ENCODE data around the gene MYO18B.

MYO18B gene

GRCh38 chr22:25853501-25854284 lies 111.7 kb downstream of the MYO18B start:
- DNase-seq = no peak

- DNase-seq = no peak
These were observed 127.8 kb downstream of the MYO18B start for GRCh38 chr22:25869771-25870170.

- no peak for DNase-seq
These were observed 132.3 kb downstream of the MYO18B start for GRCh38 chr22:25874327-25874726.

GRCh38 chr22:25875461-25875860 lies 133.5 kb downstream of the MYO18B start:
- DNase-seq = no peak

GRCh38 chr22:25876871-25877270 lies 134.9 kb downstream of the MYO18B start:
- no peak for DNase-seq

- DNase-seq = no peak
These were observed 136.9 kb downstream of the MYO18B start for GRCh38 chr22:25878933-25879332.

- DNase-seq = no peak
These were observed 138.5 kb downstream of the MYO18B start for GRCh38 chr22:25880524-25880923.

- no peak for DNase-seq
These were observed 139.3 kb downstream of the MYO18B start for GRCh38 chr22:25881210-25881755.

GRCh38 chr22:25882360-25882759 lies 140.4 kb downstream of the MYO18B start:
- no peak for DNase-seq

GRCh38 chr22:25883482-25884033 lies 141.6 kb downstream of the MYO18B start:
- no peak for DNase-seq

- DNase-seq = no peak
These were observed 142.1 kb downstream of the MYO18B start for GRCh38 chr22:25884121-25884520.

GRCh38 chr22:25888399-25889054 lies 146.5 kb downstream of the MYO18B start:
- no peak for DNase-seq

GRCh38 chr22:25890651-25891050 lies 148.7 kb downstream of the MYO18B start:
- DNase-seq = no peak

GRCh38 chr22:25892678-25893077 lies 150.7 kb downstream of the MYO18B start:
- no peak for DNase-seq

- no peak for DNase-seq
These were observed 153.7 kb downstream of the MYO18B start for GRCh38 chr22:25895678-25896077.

GRCh38 chr22:25896098-25896497 lies 154.1 kb downstream of the MYO18B start:
- no peak for DNase-seq

- no peak for DNase-seq
These were observed 154.6 kb downstream of the MYO18B start for GRCh38 chr22:25896592-25896991.

GRCh38 chr22:25898707-25899365 lies 156.8 kb downstream of the MYO18B start:
- DNase-seq = no peak

- no peak for DNase-seq
These were observed 157.6 kb downstream of the MYO18B start for GRCh38 chr22:25899566-25899965.

GRCh38 chr22:25900390-25900789 lies 158.4 kb downstream of the MYO18B start:
- no peak for DNase-seq

GRCh38 chr22:25900880-25901279 lies 158.9 kb downstream of the MYO18B start:
- DNase-seq = no peak

- DNase-seq = no peak
These were observed 160.4 kb downstream of the MYO18B start for GRCh38 chr22:25902402-25902801.

GRCh38 chr22:25903294-25903693 lies 161.3 kb downstream of the MYO18B start:
- DNase-seq = no peak
